GM19043 (cell line): ENCODE data around the gene MUC5B.
"Not testable (repeated sequence)": the region's sequence is repeated elsewhere in the genome, so short reads cannot be mapped to it uniquely, and the experiment has no call there.

Experiments used
- ATAC-seq: cut with Tn5 transposase; IDR thresholded peaks from one replicate; pipeline ENCODE4 v1.9.1; 2021; ENCODE audit warnings: low read depth; ENCODE audit not compliant: unreplicated experiment

Gene MUC5B, protein sequence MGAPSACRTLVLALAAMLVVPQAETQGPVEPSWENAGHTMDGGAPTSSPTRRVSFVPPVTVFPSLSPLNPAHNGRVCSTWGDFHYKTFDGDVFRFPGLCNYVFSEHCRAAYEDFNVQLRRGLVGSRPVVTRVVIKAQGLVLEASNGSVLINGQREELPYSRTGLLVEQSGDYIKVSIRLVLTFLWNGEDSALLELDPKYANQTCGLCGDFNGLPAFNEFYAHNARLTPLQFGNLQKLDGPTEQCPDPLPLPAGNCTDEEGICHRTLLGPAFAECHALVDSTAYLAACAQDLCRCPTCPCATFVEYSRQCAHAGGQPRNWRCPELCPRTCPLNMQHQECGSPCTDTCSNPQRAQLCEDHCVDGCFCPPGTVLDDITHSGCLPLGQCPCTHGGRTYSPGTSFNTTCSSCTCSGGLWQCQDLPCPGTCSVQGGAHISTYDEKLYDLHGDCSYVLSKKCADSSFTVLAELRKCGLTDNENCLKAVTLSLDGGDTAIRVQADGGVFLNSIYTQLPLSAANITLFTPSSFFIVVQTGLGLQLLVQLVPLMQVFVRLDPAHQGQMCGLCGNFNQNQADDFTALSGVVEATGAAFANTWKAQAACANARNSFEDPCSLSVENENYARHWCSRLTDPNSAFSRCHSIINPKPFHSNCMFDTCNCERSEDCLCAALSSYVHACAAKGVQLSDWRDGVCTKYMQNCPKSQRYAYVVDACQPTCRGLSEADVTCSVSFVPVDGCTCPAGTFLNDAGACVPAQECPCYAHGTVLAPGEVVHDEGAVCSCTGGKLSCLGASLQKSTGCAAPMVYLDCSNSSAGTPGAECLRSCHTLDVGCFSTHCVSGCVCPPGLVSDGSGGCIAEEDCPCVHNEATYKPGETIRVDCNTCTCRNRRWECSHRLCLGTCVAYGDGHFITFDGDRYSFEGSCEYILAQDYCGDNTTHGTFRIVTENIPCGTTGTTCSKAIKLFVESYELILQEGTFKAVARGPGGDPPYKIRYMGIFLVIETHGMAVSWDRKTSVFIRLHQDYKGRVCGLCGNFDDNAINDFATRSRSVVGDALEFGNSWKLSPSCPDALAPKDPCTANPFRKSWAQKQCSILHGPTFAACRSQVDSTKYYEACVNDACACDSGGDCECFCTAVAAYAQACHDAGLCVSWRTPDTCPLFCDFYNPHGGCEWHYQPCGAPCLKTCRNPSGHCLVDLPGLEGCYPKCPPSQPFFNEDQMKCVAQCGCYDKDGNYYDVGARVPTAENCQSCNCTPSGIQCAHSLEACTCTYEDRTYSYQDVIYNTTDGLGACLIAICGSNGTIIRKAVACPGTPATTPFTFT (N-terminal part only)

DNA sequence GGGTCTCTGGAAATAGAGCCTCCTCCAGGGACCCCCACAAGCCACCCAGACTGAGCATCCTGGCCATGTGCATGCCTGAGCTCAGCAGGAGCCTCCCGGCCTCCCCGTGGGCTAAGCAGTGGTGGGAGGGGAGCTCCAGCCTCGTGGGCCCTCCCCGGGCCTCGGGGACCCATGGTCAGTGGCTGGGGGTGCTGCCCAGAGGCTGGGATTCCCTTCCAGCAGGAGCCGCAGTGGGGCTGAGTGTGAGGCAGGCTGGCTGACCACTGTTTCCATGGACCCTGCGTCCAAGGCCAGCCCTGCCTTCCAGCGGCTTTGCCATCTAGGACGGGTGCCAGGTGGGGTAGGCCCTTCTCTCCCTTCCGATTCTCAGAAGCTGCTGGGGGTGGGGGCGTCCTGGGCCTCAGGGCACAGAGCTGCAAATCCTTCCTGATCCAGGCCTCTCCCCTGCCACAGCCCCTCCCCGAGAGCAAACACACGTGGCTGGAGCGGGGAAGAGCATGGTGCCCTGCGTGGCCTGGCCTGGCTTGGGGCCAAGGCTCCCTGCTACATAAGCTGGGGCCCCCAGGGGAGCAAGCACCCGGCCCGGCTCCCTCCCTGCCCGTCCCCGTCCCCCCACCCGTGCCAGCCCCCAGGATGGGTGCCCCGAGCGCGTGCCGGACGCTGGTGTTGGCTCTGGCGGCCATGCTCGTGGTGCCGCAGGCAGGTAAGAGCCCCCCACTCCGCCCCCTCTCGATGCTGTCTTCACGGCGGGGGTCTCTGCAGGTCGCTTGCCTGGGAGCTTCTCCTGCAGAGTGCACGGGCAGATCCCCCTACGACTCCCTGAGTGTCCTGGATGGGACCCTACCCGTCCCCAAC is at the start of gene MUC5B:
Gene MUC5B (plus strand): TSS at position 576 of the 855 bp plus-strand sequence. CDS start 58 bp downstream, at position 634.
- no peak for ATAC-seq

DNA sequence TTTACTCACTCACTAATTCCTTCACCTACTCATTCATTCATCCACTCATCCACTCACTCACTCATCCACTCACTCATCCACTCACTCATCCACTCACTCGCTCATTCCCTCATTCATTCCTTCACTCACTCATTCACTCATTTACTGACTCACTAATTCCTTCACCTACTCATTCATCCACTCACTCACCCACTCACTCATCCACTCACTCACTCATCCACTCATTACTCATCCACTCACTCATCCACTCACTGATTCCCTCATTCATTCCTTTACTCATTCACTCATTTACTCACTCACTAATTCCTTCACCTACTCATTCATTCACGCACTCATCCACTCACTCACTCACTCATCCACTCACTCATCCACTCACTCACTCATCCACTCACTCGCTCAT is 49.5 kb upstream of the MUC5B start:
- ATAC-seq = not testable (repeated sequence)

DNA sequence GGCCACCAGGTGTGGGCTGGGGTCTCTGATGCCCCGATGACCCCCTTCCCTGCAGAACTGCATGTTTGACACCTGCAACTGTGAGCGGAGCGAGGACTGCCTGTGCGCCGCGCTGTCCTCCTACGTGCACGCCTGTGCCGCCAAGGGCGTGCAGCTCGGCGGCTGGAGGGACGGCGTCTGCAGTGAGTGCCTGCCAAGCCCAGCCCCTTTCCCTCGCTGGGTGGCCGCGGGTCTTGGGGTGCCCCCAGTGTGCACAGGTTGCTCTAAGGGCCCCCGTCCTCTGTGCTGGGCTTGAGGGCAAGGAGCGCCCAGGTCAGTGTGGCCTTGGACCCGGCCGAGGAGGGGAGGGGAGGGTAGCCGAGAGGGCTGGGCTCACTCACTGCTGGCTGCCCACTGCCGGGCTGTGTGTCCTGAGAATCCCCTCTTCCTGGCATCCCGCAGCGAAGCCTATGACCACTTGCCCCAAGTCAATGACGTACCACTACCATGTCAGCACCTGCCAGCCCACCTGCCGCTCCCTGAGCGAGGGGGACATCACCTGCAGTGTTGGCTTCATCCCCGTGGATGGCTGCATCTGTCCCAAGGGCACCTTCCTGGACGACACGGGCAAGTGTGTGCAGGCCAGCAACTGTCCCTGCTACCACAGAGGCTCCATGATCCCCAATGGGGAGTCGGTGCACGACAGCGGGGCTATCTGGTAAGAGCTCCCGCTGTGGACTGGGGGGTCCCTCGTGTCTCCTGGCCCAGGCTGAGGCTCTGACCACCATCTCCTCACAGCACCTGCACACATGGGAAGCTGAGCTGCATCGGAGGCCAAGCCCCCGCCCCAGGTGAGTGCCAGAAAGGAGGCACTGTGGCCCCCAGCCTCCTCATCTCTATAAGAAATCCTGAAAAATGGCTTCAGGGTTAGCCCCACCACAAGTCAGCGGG is 48.2 kb upstream of the MUC5B start:
- ATAC-seq = no peak

DNA sequence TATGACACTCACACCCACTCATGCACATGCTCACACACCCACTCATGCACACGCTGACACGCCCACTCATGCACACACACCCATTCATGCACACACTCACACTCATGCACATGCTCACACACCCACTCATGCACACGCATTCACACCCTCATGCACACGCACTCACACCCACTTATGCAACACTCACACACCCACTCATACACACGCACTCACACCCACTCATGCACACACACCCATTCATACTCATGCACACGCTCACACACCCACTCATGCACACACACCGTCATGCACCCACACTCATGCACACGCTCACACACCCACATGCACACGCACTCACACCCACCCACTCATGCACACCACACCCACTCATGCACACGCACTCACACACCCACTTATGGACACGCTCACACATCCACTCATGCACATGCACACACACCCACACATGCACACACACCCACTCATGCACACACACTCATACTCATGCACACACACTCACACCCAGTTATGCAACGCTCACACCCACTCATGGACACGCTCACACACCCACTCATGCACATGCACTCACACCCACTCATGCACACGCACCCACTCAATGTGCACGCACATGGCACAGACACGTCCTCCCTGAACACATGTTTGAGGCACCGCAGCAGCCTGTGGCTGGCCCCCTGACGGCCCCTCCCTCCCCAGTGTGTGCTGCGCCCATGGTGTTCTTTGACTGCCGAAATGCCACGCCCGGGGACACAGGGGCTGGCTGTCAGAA is 47.2 kb upstream of the MUC5B start:
- ATAC-seq = no peak

DNA sequence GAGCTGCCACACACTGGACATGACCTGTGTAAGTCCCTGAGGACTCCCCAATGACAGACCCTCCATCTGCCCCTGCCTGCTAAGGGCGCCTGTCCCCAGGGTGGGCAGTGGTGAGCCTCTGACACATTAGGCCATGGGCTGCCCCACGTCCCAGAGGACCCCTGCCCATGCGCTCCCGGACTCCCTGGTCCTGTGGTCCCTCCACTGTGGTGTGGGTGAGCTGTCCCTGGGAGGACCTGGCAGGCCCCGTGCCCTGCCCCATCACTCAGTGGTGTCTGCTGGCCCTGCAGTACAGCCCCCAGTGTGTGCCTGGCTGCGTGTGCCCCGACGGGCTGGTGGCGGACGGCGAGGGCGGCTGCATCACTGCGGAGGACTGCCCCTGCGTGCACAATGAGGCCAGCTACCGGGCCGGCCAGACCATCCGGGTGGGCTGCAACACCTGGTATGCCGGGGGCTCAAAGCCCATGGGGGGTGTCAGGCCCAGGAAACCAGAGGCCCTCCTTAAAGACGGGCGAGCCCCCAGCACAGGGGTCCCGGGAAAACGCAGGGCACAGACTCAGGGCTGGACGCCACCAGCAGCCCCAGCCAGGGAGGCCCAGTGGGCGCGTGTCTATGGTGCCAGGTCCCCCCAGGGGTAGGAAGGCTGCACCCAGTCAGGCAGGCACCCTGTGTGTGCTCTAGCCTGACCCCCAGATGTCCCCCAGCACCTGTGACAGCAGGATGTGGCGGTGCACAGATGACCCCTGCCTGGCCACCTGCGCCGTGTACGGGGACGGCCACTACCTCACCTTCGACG is 46.4 kb upstream of the MUC5B start:
- ATAC-seq = no peak

DNA sequence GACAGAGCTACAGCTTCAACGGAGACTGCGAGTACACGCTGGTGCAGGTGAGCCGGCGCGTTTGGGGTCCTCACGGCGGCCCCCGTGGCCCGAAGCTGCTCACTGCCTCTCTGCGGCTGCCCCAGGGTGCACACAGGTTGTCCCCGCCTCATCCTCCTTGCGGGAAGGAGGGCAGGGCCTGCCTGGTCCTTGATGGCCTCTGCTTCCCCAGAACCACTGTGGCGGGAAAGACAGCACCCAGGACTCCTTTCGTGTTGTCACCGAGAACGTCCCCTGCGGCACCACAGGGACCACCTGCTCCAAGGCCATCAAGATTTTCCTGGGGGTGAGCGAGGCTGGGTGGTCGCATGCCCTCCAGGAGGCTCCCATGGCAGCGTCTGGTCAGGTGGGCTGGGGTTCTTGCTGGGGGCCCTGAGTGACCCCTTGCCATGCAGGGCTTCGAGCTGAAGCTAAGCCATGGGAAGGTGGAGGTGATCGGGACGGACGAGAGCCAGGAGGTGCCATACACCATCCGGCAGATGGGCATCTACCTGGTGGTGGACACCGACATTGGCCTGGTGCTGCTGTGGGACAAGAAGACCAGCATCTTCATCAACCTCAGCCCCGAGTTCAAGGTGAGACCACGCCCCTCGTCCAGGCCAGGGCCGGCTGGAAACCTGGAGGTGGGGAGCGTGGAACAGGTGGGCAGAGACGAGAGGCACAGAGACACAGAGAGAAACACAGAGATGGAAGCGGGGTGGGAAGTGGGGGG is 45.7 kb upstream of the MUC5B start:
- no peak for ATAC-seq

DNA sequence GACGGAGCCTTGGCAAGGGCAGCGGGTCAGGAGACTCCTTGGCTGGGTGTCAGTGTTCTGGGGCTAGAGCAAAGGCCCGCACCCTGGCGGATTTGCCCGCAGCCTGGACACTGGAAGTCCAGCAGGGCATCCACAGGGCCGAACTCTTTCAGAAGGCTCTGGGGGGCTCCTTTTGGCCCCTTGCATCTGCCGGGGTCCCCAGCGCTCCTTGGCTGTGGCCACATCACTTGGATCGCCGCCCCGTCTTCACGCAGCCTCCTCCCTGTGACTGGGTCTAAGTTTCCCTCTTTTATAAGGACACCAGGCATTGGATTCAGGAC is 45.1 kb upstream of the MUC5B start:
- no peak for ATAC-seq

DNA sequence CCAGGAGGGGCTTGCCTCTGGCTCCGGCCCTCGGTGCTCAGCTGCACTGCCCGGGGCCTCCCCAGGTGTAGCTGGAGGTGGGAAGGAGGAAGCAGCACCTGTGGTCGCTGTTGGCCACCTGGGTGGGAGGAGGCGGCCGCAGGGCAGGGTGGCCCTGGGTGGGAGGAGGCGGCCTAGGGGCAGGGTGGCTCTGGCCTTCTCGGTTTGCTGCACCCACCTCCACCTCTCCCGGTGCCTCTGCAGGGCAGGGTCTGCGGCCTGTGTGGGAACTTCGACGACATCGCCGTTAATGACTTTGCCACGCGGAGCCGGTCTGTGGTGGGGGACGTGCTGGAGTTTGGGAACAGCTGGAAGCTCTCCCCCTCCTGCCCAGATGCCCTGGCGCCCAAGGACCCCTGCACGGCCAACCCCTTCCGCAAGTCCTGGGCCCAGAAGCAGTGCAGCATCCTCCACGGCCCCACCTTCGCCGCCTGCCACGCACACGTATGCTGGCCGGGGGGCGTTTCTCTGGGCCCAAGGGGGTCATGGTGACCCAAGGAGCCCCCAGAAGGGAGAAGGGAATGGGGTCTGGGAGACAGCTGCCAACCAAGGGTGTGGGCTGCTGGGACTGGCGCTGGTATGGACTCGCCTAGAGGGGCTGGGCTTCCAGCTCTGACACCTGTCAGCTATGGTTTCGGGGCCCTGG is 44.5 kb upstream of the MUC5B start:
- no peak for ATAC-seq

DNA sequence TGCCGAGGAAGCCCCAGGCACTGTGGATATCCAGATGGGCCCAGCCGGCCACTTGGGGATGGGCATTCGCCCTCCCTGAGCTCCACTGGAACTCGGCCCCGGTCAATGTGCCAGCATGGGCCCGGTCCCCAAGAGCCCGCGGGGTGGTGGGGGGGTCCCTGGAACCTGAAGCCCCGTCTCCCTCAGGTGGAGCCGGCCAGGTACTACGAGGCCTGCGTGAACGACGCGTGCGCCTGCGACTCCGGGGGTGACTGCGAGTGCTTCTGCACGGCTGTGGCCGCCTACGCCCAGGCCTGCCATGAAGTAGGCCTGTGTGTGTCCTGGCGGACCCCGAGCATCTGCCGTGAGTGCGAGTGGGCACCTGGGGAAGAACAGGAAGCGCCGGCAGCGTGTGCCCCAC is 44.0 kb upstream of the MUC5B start:
- no peak for ATAC-seq

DNA sequence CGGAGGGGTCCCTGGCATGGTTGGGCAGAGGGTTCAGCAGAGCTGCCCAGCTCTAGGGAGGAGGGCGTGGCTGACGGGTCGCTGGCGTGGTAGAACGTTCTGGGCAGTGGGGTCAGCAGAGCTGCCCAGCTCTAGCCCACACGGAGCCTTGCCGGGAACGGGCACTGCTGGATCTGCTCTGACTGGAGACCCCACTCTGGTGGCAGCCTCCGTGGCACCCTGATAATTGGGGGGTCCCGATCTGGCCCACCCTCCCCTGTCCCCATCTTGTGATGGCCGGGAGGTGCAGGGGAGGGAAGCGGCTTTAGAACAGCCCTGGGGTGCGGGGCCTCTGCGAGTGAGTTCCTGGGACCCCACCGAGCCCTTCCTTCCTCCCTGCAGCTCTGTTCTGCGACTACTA is 43.2 kb upstream of the MUC5B start:
- ATAC-seq = no peak

DNA sequence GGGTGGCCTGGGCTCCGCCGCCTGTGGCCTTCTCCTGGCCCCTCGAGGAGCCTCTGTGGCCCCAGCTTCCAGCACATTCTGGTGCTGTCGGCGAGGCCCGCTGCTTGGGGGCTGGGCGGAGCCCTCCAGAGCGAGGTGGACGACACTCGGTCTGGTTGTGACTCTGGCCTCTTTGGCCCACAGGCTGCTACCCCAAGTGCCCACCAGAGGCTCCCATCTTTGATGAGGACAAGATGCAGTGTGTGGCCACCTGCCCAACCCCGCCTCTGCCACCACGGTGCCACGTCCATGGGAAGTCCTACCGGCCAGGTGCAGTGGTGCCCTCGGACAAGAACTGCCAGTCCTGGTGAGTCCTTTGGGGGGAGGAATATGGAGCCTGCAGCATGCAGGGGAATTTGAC is 42.7 kb upstream of the MUC5B start:
- no peak for ATAC-seq

DNA sequence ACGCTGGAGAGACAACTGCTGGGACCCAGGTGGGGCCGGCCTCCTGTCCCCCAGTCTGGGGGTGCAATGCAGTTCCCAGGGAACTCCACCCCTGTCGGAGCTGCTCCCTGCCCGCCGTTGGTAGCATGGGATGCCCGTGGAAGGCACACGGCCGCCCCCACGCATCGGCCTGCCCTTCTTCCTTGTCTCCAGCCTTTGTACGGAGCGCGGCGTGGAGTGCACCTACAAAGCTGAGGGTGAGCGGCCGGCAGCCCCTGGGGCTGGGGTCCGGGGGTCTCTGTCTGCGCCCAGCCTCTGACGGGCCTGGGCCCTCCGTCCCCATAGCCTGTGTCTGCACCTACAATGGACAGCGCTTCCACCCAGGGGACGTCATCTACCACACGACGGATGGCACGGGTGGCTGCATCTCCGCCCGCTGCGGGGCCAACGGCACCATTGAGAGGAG is 41.9 kb upstream of the MUC5B start:
- ATAC-seq = no peak

DNA sequence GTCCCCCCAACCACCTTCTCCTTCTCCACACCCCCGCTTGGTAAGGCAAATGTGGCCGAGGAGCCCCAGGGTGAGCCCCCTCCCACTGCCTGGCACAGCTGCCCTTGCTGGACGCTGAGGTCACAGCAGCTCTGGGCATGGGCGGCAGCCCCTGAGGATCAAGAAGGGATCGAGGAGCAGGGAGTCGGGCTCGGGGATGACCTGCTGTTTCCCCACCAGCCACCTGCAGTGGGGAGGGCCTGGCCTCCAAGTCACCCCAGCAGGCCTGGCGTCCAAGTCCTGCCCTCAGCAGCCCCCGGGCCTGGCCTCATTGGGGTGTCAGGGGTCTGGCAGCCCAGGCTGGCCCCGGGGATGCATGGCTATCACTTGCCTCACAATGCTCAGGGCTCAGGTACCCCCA is 41.4 kb upstream of the MUC5B start:
- ATAC-seq = no peak

DNA sequence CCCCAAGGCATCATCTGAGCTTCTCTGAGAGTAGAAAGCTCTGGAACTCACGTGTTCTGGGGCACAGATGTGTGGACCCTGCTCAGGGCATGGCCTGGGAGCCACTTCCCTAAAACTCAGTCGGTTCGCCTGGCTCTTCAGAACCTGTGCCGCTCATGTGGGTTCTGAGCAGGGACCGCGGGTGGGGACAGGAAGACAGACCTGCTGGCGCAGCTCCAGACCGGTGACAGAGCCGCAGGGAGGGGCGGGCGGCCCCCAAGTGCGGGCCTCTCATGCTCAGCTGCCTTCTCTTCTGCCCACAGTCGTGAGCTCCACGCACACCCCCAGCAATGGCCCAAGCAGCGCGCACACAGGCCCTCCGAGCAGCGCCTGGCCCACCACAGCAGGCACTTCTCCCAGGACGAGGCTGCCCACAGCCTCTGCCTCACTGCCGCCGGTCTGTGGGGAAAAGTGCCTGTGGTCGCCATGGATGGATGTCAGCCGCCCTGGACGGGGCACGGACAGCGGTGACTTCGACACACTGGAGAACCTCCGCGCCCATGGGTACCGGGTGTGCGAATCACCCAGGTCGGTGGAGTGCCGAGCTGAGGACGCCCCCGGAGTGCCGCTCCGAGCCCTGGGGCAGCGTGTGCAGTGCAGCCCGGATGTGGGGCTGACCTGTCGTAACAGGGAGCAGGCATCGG is 40.9 kb upstream of the MUC5B start:
- no peak for ATAC-seq

DNA sequence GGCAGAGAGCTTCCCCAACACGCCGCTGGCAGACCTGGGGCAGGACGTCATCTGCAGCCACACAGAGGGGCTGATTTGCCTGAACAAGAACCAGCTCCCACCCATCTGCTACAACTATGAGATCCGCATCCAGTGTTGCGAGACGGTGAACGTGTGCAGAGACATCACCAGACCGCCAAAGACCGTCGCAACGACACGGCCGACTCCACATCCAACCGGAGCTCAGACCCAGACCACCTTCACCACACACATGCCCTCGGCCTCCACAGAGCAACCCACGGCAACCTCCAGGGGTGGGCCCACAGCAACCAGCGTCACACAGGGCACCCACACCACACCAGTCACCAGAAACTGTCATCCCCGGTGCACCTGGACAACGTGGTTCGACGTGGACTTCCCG is 38.7 kb upstream of the MUC5B start:
- not testable (repeated sequence) for ATAC-seq
